SK-N-SH treated with all-trans-retinoic acid at 6 μM for 48 hours (cell line): ENCODE measurements around the gene TMEM131L.

Experiments used
- ATAC-seq: fragments of 200-7000 bp; cut with Tn5 transposase; 3 replicates; pipeline ENCODE4 v1.9.1; 2020; ENCODE audit warnings: mild to moderate bottlenecking, moderate library complexity
- ARNTL ChIP-seq: fragments of 450-650 bp; formaldehyde crosslinking; IDR thresholded peaks from 2 replicates; pipeline ENCODE4 v1.5.0; 2020; ENCODE audit warnings: low read depth, mild to moderate bottlenecking, moderate library complexity, borderline replicate concordance
- BACH2 ChIP-seq: fragments of 250-450 bp; sonication (Bioruptor Pico); IDR thresholded peaks from 2 replicates; pipeline ENCODE4 v1.9.0; 2021; ENCODE audit warnings: mild to moderate bottlenecking, borderline replicate concordance
- CSDC2 ChIP-seq: fragments of 250-450 bp; sonication (Bioruptor Pico); IDR thresholded peaks from 2 replicates; pipeline ENCODE4 v1.5.0; 2020; ENCODE audit warnings: mild to moderate bottlenecking, moderate library complexity
- ESRRG ChIP-seq: fragments of 250-450 bp; sonication (Bioruptor Pico); IDR thresholded peaks from 2 replicates; pipeline ENCODE4 v1.6.1; 2021; ENCODE audit warnings: mild to moderate bottlenecking
- ISL1 ChIP-seq: fragments of 250-450 bp; sonication (Bioruptor Pico); IDR thresholded peaks from 2 replicates; pipeline ENCODE4 v2.1.2; 2022; ENCODE audit warnings: mild to moderate bottlenecking, moderate library complexity
- OSR1 ChIP-seq: fragments of 250-450 bp; sonication (Bioruptor Pico); IDR thresholded peaks from 2 replicates; pipeline ENCODE4 v1.8.0; 2022; ENCODE audit warnings: moderate library complexity, mild to moderate bottlenecking, inconsistent platforms
- PPARA ChIP-seq: fragments of 250-450 bp; sonication (Bioruptor Pico); IDR thresholded peaks from 2 replicates; pipeline ENCODE4 v1.5.0; 2020; ENCODE audit warnings: mild to moderate bottlenecking, borderline replicate concordance
- SNAI2 ChIP-seq: fragments of 250-450 bp; sonication (Bioruptor Pico); IDR thresholded peaks from 2 replicates; pipeline ENCODE4 v1.5.0; 2020; ENCODE audit warnings: mild to moderate bottlenecking, moderate library complexity
- TCF4 ChIP-seq: fragments of 250-450 bp; sonication (Bioruptor Pico); IDR thresholded peaks from 2 replicates; pipeline ENCODE4 v1.8.0; 2021; ENCODE audit warnings: mild to moderate bottlenecking, moderate library complexity, borderline replicate concordance
- ZC3H10 ChIP-seq: fragments of 250-450 bp; sonication (Bioruptor Pico); IDR thresholded peaks from 2 replicates; pipeline ENCODE4 v1.5.1; 2021; ENCODE audit warnings: mild to moderate bottlenecking, moderate library complexity
- ZFP30 ChIP-seq: fragments of 450-650 bp; formaldehyde crosslinking; IDR thresholded peaks from 2 replicates; pipeline ENCODE4 v1.5.0; 2022; ENCODE audit warnings: mild to moderate bottlenecking, moderate library complexity
- ZNF565 ChIP-seq: fragments of 450-650 bp; formaldehyde crosslinking; conservative IDR thresholded peaks from 2 replicates; pipeline ENCODE4 v1.5.0; 2020; ENCODE audit warnings: low read depth, mild to moderate bottlenecking, moderate library complexity
- ZNF70 ChIP-seq: fragments of 450-650 bp; formaldehyde crosslinking; IDR thresholded peaks from 2 replicates; pipeline ENCODE4 v1.5.0; 2020; ENCODE audit warnings: mild to moderate bottlenecking, moderate library complexity
- TF ChIP-seq, protein P1 (sequence below): fragments of 250-450 bp; sonication (Bioruptor Pico); IDR thresholded peaks from 2 replicates; pipeline ENCODE4 v1.8.0; 2020; ENCODE audit warnings: mild to moderate bottlenecking, moderate library complexity, borderline replicate concordance
- TF ChIP-seq, protein P2 (sequence below): fragments of 250-450 bp; sonication (Bioruptor Pico); IDR thresholded peaks from 2 replicates; pipeline ENCODE4 v1.5.1; 2020; ENCODE audit warnings: low read depth, mild to moderate bottlenecking, moderate library complexity
- TF ChIP-seq, protein P3 (sequence below): fragments of 250-450 bp; sonication (Bioruptor Pico); IDR thresholded peaks from 2 replicates; pipeline ENCODE4 v1.8.0; 2021; ENCODE audit warnings: low read depth, mild to moderate bottlenecking, moderate library complexity, borderline replicate concordance
- TF ChIP-seq, protein P4 (sequence below): fragments of 250-450 bp; sonication (Bioruptor Pico); IDR thresholded peaks from 2 replicates; pipeline ENCODE4 v1.5.1; 2021; ENCODE audit warnings: mild to moderate bottlenecking, moderate library complexity

TMEM131L gene

DNA sequence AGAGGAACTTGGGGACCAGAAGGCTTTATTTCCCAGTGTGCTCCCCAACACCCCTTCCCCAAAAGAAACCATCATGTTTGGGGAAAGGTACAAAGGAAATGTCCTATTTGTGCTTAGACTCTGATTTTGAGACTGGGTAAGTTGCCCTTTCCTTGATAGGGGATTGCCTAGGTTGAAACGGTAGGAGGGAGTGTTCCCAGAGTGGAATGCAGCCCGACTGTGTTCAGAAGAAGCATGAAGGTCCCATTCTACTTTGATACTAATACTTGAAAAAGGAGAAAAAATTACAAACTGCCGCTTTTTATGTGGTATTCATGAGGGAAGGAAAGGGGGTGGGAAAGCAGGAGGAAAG, 32.4 kb upstream of the TMEM131L start:
- no peak for ATAC-seq

DNA sequence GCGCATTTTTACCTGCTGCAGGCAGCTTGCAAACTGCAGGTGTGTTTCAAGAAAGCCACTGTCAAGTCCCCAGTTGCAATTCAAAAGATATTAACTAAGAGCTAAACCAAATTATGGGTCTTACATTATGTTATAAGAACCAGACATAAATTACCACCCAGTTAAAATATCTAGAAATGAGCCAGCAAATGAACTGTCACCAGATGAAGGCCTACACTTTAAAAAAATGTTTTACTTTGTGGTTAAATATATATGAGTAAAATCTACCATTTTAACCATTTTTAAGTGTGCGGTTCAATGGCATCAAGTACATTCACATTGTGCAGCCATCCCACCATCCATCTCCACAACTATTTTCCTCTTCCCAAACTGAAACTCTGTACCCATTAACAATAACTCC, 32.0 kb upstream of the TMEM131L start:
- TF ChIP-seq ZNF70 (no peak), TCF4 (CRISPR knock-in tag) (no peak)
- ATAC-seq = no peak

More for the DNA sequence above, 32.4 kb upstream of the TMEM131L start:
- TF ChIP-seq, protein P1, sequence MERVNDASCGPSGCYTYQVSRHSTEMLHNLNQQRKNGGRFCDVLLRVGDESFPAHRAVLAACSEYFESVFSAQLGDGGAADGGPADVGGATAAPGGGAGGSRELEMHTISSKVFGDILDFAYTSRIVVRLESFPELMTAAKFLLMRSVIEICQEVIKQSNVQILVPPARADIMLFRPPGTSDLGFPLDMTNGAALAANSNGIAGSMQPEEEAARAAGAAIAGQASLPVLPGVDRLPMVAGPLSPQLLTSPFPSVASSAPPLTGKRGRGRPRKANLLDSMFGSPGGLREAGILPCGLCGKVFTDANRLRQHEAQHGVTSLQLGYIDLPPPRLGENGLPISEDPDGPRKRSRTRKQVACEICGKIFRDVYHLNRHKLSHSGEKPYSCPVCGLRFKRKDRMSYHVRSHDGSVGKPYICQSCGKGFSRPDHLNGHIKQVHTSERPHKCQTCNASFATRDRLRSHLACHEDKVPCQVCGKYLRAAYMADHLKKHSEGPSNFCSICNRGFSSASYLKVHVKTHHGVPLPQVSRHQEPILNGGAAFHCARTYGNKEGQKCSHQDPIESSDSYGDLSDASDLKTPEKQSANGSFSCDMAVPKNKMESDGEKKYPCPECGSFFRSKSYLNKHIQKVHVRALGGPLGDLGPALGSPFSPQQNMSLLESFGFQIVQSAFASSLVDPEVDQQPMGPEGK (CRISPR knock-in tag) = no peak
- TF ChIP-seq ESRRG (CRISPR knock-in tag) (no peak), ISL1 (CRISPR knock-in tag) (no peak), ZC3H10 (no peak), ZFP30 (CRISPR knock-in tag) (no peak), OSR1 (no peak), ZNF70 (no peak), ZNF565 (CRISPR knock-in tag) (no peak), SNAI2 (CRISPR knock-in tag) (no peak), CSDC2 (CRISPR knock-in tag) (no peak), TCF4 (CRISPR knock-in tag) (no peak), BACH2 (CRISPR knock-in tag) (no peak)
- TF ChIP-seq, protein P2, sequence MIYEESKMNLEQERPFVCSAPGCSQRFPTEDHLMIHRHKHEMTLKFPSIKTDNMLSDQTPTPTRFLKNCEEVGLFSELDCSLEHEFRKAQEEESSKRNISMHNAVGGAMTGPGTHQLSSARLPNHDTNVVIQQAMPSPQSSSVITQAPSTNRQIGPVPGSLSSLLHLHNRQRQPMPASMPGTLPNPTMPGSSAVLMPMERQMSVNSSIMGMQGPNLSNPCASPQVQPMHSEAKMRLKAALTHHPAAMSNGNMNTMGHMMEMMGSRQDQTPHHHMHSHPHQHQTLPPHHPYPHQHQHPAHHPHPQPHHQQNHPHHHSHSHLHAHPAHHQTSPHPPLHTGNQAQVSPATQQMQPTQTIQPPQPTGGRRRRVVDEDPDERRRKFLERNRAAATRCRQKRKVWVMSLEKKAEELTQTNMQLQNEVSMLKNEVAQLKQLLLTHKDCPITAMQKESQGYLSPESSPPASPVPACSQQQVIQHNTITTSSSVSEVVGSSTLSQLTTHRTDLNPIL = no peak
- TF ChIP-seq, protein P3, sequence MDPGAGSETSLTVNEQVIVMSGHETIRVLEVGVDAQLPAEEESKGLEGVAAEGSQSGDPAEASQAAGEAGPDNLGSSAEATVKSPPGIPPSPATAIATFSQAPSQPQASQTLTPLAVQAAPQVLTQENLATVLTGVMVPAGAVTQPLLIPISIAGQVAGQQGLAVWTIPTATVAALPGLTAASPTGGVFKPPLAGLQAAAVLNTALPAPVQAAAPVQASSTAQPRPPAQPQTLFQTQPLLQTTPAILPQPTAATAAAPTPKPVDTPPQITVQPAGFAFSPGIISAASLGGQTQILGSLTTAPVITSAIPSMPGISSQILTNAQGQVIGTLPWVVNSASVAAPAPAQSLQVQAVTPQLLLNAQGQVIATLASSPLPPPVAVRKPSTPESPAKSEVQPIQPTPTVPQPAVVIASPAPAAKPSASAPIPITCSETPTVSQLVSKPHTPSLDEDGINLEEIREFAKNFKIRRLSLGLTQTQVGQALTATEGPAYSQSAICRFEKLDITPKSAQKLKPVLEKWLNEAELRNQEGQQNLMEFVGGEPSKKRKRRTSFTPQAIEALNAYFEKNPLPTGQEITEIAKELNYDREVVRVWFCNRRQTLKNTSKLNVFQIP (CRISPR knock-in tag) = no peak

DNA sequence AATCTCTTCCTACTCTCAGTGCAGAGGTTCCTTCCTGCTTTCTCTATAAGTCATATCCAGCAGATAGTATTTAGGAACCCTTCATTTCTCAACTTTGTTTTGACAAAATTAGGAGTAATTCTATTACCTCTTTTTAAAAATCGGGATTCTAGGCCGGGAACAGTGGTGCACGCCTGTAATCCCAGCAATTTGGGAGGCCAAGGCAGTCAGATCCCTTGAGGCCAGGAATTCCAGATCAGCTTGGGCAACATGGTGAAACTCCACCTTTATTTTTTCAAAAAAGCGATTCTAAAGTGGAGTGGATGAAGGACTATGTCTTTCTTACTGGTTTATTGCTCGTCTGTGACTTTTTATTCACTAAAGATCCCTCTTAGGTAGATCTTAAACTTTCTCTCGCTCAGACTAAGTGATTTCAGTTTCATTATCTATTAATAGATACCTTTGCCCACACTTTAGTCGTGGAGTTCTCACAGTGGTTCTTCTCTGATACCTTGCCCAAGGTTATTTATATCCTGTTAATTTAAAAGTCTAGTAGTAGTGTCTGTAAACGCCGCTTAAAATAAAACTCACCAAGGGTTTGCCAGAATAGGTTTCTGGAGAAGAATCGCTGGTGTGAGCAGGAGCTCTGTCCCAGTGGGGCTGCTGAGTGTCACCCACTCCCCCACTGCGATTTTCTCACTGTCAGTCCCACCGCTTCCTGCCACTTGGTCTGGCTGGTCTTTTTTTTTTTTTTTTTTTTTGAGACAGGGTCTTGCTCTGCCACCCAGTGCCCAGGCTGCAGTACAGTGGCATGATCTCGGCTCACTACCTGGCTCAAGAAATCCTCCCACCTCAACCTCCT, 27.0 kb upstream of the TMEM131L start:
- TF ChIP-seq, protein P4, sequence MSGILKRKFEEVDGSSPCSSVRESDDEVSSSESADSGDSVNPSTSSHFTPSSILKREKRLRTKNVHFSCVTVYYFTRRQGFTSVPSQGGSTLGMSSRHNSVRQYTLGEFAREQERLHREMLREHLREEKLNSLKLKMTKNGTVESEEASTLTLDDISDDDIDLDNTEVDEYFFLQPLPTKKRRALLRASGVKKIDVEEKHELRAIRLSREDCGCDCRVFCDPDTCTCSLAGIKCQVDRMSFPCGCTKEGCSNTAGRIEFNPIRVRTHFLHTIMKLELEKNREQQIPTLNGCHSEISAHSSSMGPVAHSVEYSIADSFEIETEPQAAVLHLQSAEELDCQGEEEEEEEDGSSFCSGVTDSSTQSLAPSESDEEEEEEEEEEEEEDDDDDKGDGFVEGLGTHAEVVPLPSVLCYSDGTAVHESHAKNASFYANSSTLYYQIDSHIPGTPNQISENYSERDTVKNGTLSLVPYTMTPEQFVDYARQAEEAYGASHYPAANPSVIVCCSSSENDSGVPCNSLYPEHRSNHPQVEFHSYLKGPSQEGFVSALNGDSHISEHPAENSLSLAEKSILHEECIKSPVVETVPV (CRISPR knock-in tag) = no peak
- TF ChIP-seq TCF4 (CRISPR knock-in tag) = no peak
- ATAC-seq = no peak

DNA sequence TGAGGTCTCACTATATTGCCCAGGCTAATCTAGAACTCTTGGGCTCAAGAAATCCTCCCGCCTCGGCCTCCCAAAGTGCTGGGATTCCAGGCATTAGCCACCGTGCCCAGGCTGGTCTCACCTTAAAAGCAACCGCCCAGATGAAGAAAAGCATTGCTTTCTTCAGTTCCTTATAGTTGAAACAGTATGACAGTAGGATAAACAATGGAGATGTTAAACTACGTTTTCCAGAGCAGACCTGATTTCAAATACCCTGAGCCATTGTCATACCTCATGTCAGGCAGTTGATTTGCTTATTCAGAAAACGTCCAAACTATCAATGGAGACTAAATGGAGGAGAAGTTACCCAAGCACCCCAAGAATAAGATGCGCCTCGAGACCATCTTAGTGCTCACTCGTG, 26.3 kb upstream of the TMEM131L start:
- no peak for TF ChIP-seq ISL1 (CRISPR knock-in tag)
- TF ChIP-seq, protein P4 (CRISPR knock-in tag) = no peak
- no peak for TF ChIP-seq ARNTL (CRISPR knock-in tag)
- TF ChIP-seq ZC3H10 = no peak
- no peak for TF ChIP-seq ZNF565 (CRISPR knock-in tag)
- TF ChIP-seq PPARA = no peak
- no peak for TF ChIP-seq BACH2 (CRISPR knock-in tag)
- no peak for TF ChIP-seq ZNF70
- TF ChIP-seq ZFP30 (CRISPR knock-in tag) = no peak
- TF ChIP-seq, protein P3 (CRISPR knock-in tag) = no peak
- TF ChIP-seq, all 23 proteins: peak for 0

More for the DNA sequence above, 26.3 kb upstream of the TMEM131L start:
- no peak for ATAC-seq
